ENCODE measurements around the gene SGCA.

- no peak for TF ChIP-seq POLR2AphosphoS5 (IDR thresholded peaks at IDR 0.05; ENCODE audit: borderline replicate concordance, low read depth, low read length)
- TF ChIP-seq FOXP2 (optimal IDR thresholded peaks at IDR 0.05; ENCODE audit: control extremely low read depth, extremely low read length, insufficient read depth) = no peak
These were observed 23.2 kb downstream of the SGCA start for GRCh38 chr17:50188921-50189549.
